ENCODE measurements around the gene SLC38A10. TPM values are rescaled to one million over a fixed set of nuclear protein-coding genes. Genes with fewer than 3 reads are reported as not detected.
A peak's percentile ranks its signal among the peaks of the same experiment; 100 is the strongest.

The SLC38A10 gene
- total and polyA plus RNA-seq, 10 of the 15 experiments (the other 5 are each of a cell fraction or from before 2014, with no cell fraction given) = 0.52 to 67.9 (median 22.1) TPM

- no peak overlapping the region for H2AFZ ChIP-seq (ENCODE audit: control insufficient read depth, low read depth, low read length)
- TSS peak; percentile 54 for BruUV-seq (replicated peaks)
- H3K36me3 ChIP-seq (ENCODE audit: control insufficient read depth in 2 of 2, insufficient read depth in 2 of 2, low read length in 1 of 2) = peaks cover 4 to 6% of the 10 kb centered on the region in 2 experiments; a peak in 2 of 4 replicates
- no peaks in the 10 kb centered on the region for H3K27me3 ChIP-seq (replicated peaks in 1 of 2; ENCODE audit: control insufficient read depth in 2 of 2, insufficient read depth in 2 of 2, low read length in 1 of 2)
- POLR2A ChIA-PET = no interaction called here
- TF ChIP-seq CTCF (IDR thresholded peaks at IDR 0.05 in 2 of 3, conservative IDR thresholded peaks at IDR 0.05 in 1 of 3; ENCODE audit: control insufficient read depth in 2 of 3, extremely low read depth in 1 of 3, insufficient read depth in 1 of 3, low read depth in 3 of 3, low read length in 3 of 3) (peak; percentile 18 to 45 (median 42); a peak in 4 of 6 replicates), TCF3 (IDR thresholded peaks at IDR 0.05; ENCODE audit: borderline replicate concordance, insufficient read depth, low read depth, low read length) (no peak)
- in situ Hi-C loops (cut with MboI) = no loop called here
- SMC1A ChIA-PET (ENCODE audit: uncharacterized antibody, unreplicated experiment) = no interaction called here
- H3K4me2 ChIP-seq (ENCODE audit: control insufficient read depth, insufficient read depth) = no peak overlapping the region
- no peak overlapping the region for H3K9ac ChIP-seq (ENCODE audit: control insufficient read depth, insufficient read depth, low read length)
- CTCF ChIA-PET = no interaction called here
- DNase-seq (ENCODE audit: low read depth, low spot score) (no peak), FAIRE-seq (peak; percentile 23), ATAC-seq (peak; percentile 87)
- no peak overlapping the region for H3K4me3 ChIP-seq
- no peak overlapping the region for H3K27ac ChIP-seq (ENCODE audit: control insufficient read depth, insufficient read depth)
- WGBS (ENCODE audit: insufficient coverage, insufficient replicate concordance, low lambda C conversion rate, missing lambda C conversion rate) = 70% methylated on average over 27 of the region's 27 CpGs
- no peaks in the 10 kb centered on the region for H3K4me1 ChIP-seq (ENCODE audit: control insufficient read depth, insufficient read depth, low read length)
- H3K79me2 ChIP-seq (ENCODE audit: control insufficient read depth, insufficient read depth, low read length) = no peaks in the 10 kb centered on the region
- no peaks in the 10 kb centered on the region for H3K9me3 ChIP-seq (replicated peaks; ENCODE audit: control insufficient read depth, insufficient read depth, low read length)
- RAD21 ChIA-PET (ENCODE audit: unreplicated experiment) = no interaction called here
- no peaks in the 10 kb centered on the region for H4K20me1 ChIP-seq (ENCODE audit: control insufficient read depth, insufficient read depth)
- intact Hi-C loops (cut with micrococcal nuclease; ENCODE audit: unreplicated experiment) = no loop called here
These were observed 94.2 kb downstream of the SLC38A10 start for GRCh38 chr17:81200695-81201580.

GRCh38 chr17:81200201-81200600 lies 94.9 kb downstream of the SLC38A10 start:
- H3K36me3 ChIP-seq (ENCODE audit: control insufficient read depth in 2 of 2, insufficient read depth in 2 of 2, low read length in 1 of 2) = peaks cover 4 to 6% of the 10 kb centered on the region in 2 experiments; a peak in 2 of 4 replicates
- ChIA-PET CTCF (no interaction called here), POLR2A (no interaction called here), SMC1A (ENCODE audit: uncharacterized antibody, unreplicated experiment) (no interaction called here), RAD21 (ENCODE audit: unreplicated experiment) (no interaction called here)
- 92% methylated on average over 18 of the region's 18 CpGs for WGBS (ENCODE audit: insufficient coverage, insufficient replicate concordance, low lambda C conversion rate, missing lambda C conversion rate)
- no peak overlapping the region for H3K9ac ChIP-seq (ENCODE audit: control insufficient read depth, insufficient read depth, low read length)
- in situ Hi-C loops (cut with MboI) = no loop called here
- no peak overlapping the region for H3K27ac ChIP-seq (ENCODE audit: control insufficient read depth, insufficient read depth)
- no peaks in the 10 kb centered on the region for H3K79me2 ChIP-seq (ENCODE audit: control insufficient read depth, insufficient read depth, low read length)
- intact Hi-C loops (cut with micrococcal nuclease; ENCODE audit: unreplicated experiment) = no loop called here
- no peak for FAIRE-seq
- H2AFZ ChIP-seq (ENCODE audit: control insufficient read depth, low read depth, low read length) = no peak overlapping the region
- no peaks in the 10 kb centered on the region for H3K9me3 ChIP-seq (replicated peaks; ENCODE audit: control insufficient read depth, insufficient read depth, low read length)
- H3K4me1 ChIP-seq (ENCODE audit: control insufficient read depth, insufficient read depth, low read length) = no peaks in the 10 kb centered on the region
- H4K20me1 ChIP-seq (ENCODE audit: control insufficient read depth, insufficient read depth) = no peaks in the 10 kb centered on the region
- H3K4me3 ChIP-seq = no peak overlapping the region
- DNase-seq (ENCODE audit: low read depth, low spot score) = no peak
- no peak overlapping the region for H3K4me2 ChIP-seq (ENCODE audit: control insufficient read depth, insufficient read depth)
- no peak for ATAC-seq
- no TSS peak for BruUV-seq (replicated peaks)
- no peaks in the 10 kb centered on the region for H3K27me3 ChIP-seq (replicated peaks in 1 of 2; ENCODE audit: control insufficient read depth in 2 of 2, insufficient read depth in 2 of 2, low read length in 1 of 2)
- TF ChIP-seq POLR2A (IDR thresholded peaks at IDR 0.05; ENCODE audit: low read depth, low read length) (no peak), JUND (IDR thresholded peaks at IDR 0.05; ENCODE audit: low read depth, low read length) (no peak), SMC3 (IDR thresholded peaks at IDR 0.05; ENCODE audit: borderline replicate concordance, low read length) (no peak), SIN3A (IDR thresholded peaks at IDR 0.05; ENCODE audit: low read depth, low read length) (no peak), ATF7 (IDR thresholded peaks at IDR 0.05; ENCODE audit: low read depth) (no peak), ZBTB33 (IDR thresholded peaks at IDR 0.05) (no peak), ZBTB4 (CRISPR knock-in tag; IDR thresholded peaks at IDR 0.05) (no peak)
